IMR-90 (cell line): ENCODE measurements around the gene DUOX1. TPM values are rescaled to one million over a fixed set of nuclear protein-coding genes. Genes with fewer than 3 reads are reported as not detected.

ENCODE experiments used
- ATAC-seq: fragments of 200-7000 bp; cut with Tn5 transposase; 2 replicates; pipeline ENCODE4 v1.9.1; 2020; ENCODE audit warnings: low read depth, mild to moderate bottlenecking, moderate library complexity
- BruUV-seq: library from RNA; stranded (reverse); fragments of 400-500 nt; replicated peaks from 2 replicates; lab custom pipeline; 2021; lab: Mats Ljungman, UMichigan
- CTCF ChIA-PET: fragments of 300-600 bp; formaldehyde crosslinking; extraction: SDS; loops from one replicate; lab custom pipeline; 2021; ENCODE audit warnings: antibody characterized with exemption; lab: Yijun Ruan, JAX
- POLR2A ChIA-PET: fragments of 300-600 bp; sonication (Branson Sonifier 250); formaldehyde crosslinking; loops from one replicate; lab custom pipeline; 2022; ENCODE audit warnings: antibody characterized with exemption; ENCODE audit not compliant: unreplicated experiment; lab: Charles Lee
- DNase-seq: peaks from one replicate; pipeline ENCODE4 v3.0.0; 2013
- H2AFZ ChIP-seq: replicated peaks from 2 replicates; pipeline ENCODE3; 2013; ENCODE audit warnings: low read length, mild to moderate bottlenecking; ENCODE audit not compliant: poor library complexity
- H2AK5ac ChIP-seq: 2 replicates; pipeline ENCODE4 v1.6.1; 2013; ENCODE audit warnings: low read depth, low read length, inconsistent platforms
- H2AK9ac ChIP-seq: replicated peaks from 2 replicates; pipeline ENCODE3; 2013; ENCODE audit warnings: mild to moderate bottlenecking, low read depth, low read length, moderate library complexity; ENCODE audit not compliant: poor library complexity
- H2BK120ac ChIP-seq: 2 replicates; pipeline ENCODE4 v1.6.1; 2013; ENCODE audit warnings: low read depth, low read length, inconsistent platforms
- H2BK15ac ChIP-seq: 3 replicates; pipeline ENCODE4 v1.6.1; 2013; ENCODE audit warnings: low read depth, low read length, inconsistent platforms
- H2BK20ac ChIP-seq: 2 replicates; pipeline ENCODE4 v1.6.1; 2013; ENCODE audit warnings: low read depth, mild to moderate bottlenecking, inconsistent platforms, low read length, moderate library complexity
- H2BK5ac ChIP-seq: 2 replicates; pipeline ENCODE4 v1.6.1; 2013; ENCODE audit warnings: mild to moderate bottlenecking, low read depth, low read length, inconsistent platforms; ENCODE audit not compliant: poor library complexity, severe bottlenecking
- H3K14ac ChIP-seq: replicated peaks from 2 replicates; pipeline ENCODE4 v1.6.1; 2013; ENCODE audit warnings: low read depth, low read length, inconsistent platforms
- H3K18ac ChIP-seq: 2 replicates; pipeline ENCODE4 v1.6.1; 2013; ENCODE audit warnings: low read depth, low read length, control low read depth
- H3K23ac ChIP-seq: 2 replicates; pipeline ENCODE4 v1.6.1; 2013; ENCODE audit warnings: low read depth, low read length, inconsistent platforms
- H3K27ac ChIP-seq: 2 replicates; pipeline ENCODE4 v1.5.1; 2013; ENCODE audit warnings: mild to moderate bottlenecking, control low read depth, low read length; ENCODE audit not compliant: insufficient read depth
- H3K27me3 ChIP-seq: 2 replicates; pipeline ENCODE4 v1.6.1; 2013; ENCODE audit warnings: low read length; ENCODE audit not compliant: control insufficient read depth, insufficient read depth
- H3K36me3 ChIP-seq: 2 replicates; pipeline ENCODE4 v1.6.1; 2013; ENCODE audit warnings: low read length, mixed read lengths; ENCODE audit not compliant: control insufficient read depth, insufficient read depth
- H3K4ac ChIP-seq: 2 replicates; pipeline ENCODE4 v1.6.1; 2013; ENCODE audit warnings: low read depth, low read length, inconsistent platforms
- H3K4me1 ChIP-seq: 2 replicates; pipeline ENCODE4 v1.6.1; 2013; ENCODE audit warnings: low read length, mixed read lengths; ENCODE audit not compliant: control insufficient read depth, insufficient read depth
- H3K4me2 ChIP-seq: 2 replicates; pipeline ENCODE4 v1.6.1; 2013; ENCODE audit warnings: low read depth, mild to moderate bottlenecking, control low read depth, low read length, moderate library complexity
- H3K4me3 ChIP-seq: 2 replicates; pipeline ENCODE4 v1.5.1; 2013; ENCODE audit warnings: low read depth, mild to moderate bottlenecking, control low read depth, low read length, moderate library complexity; ENCODE audit not compliant: insufficient read depth
- H3K56ac ChIP-seq: 2 replicates; pipeline ENCODE4 v1.6.1; 2013; ENCODE audit warnings: low read length, inconsistent platforms; ENCODE audit not compliant: insufficient read depth; ENCODE audit errors: extremely low read depth
- H3K79me1 ChIP-seq, 2 experiments: 2 replicates each; pipeline ENCODE4 v1.6.1; 2013; ENCODE audit warnings: low read length in 2 of 2, inconsistent platforms in 1 of 2, low read depth in 1 of 2
- H3K9ac ChIP-seq: 2 replicates; pipeline ENCODE4 v1.6.1; 2013; ENCODE audit warnings: low read depth, low read length, control low read depth
- H3K9me1 ChIP-seq: 2 replicates; pipeline ENCODE4 v1.6.1; 2013; ENCODE audit warnings: low read length, inconsistent platforms; ENCODE audit not compliant: insufficient read depth
- H3K9me3 ChIP-seq: 2 replicates; pipeline ENCODE4 v1.6.1; 2013; ENCODE audit warnings: low read length; ENCODE audit not compliant: control insufficient read depth, insufficient read depth
- H4K20me1 ChIP-seq: 2 replicates; pipeline ENCODE4 v1.6.1; 2013; ENCODE audit warnings: low read length, inconsistent platforms; ENCODE audit not compliant: insufficient read depth
- H4K5ac ChIP-seq: 2 replicates; pipeline ENCODE4 v1.6.1; 2013; ENCODE audit warnings: mild to moderate bottlenecking, low read depth, low read length, control low read depth
- H4K8ac ChIP-seq, 2 experiments: 2 replicates each; pipeline ENCODE4 v1.6.1; 2013; ENCODE audit warnings: low read depth in 2 of 2, low read length in 2 of 2, control low read depth in 1 of 2, inconsistent platforms in 1 of 2
- H4K91ac ChIP-seq: 2 replicates; pipeline ENCODE4 v1.6.1; 2013; ENCODE audit warnings: low read depth, low read length, inconsistent platforms; ENCODE audit not compliant: insufficient read depth
- BHLHE40 ChIP-seq: fragments of 150-350 bp; IDR thresholded peaks from 2 replicates; pipeline ENCODE4 v1.6.1; 2016; ENCODE audit warnings: mild to moderate bottlenecking, low read depth, low read length
- CEBPB ChIP-seq: IDR thresholded peaks from 2 replicates; pipeline ENCODE4 v1.6.1; 2012; ENCODE audit warnings: low read depth, low read length, improper control_type of control experiment
- CTCF ChIP-seq: conservative IDR thresholded peaks from 2 replicates; pipeline ENCODE4 v1.5.1; 2012; ENCODE audit warnings: mild to moderate bottlenecking, low read depth, low read length, improper control_type of control experiment
- ELK1 ChIP-seq: fragments of 150-350 bp; IDR thresholded peaks from 2 replicates; pipeline ENCODE4 v1.6.1; 2016; ENCODE audit warnings: low read depth, mild to moderate bottlenecking, low read length, moderate library complexity, borderline replicate concordance
- MAFK ChIP-seq: IDR thresholded peaks from 2 replicates; pipeline ENCODE4 v1.6.1; 2012; ENCODE audit warnings: low read depth, low read length, improper control_type of control experiment
- MAZ ChIP-seq: IDR thresholded peaks from 2 replicates; pipeline ENCODE4 v1.6.1; 2012; ENCODE audit warnings: low read depth, mild to moderate bottlenecking, low read length, improper control_type of control experiment, moderate library complexity, borderline replicate concordance
- MXI1 ChIP-seq: IDR thresholded peaks from 2 replicates; pipeline ENCODE4 v1.6.1; 2012; ENCODE audit warnings: low read depth, mild to moderate bottlenecking, low read length, moderate library complexity, borderline replicate concordance
- POLR2A ChIP-seq: IDR thresholded peaks from 2 replicates; pipeline ENCODE4 v1.6.1; 2012; ENCODE audit warnings: mild to moderate bottlenecking, low read depth, low read length
- RAD21 ChIP-seq: IDR thresholded peaks from 2 replicates; pipeline ENCODE4 v1.6.1; 2012; ENCODE audit warnings: low read length, improper control_type of control experiment
- RCOR1 ChIP-seq: IDR thresholded peaks from 2 replicates; pipeline ENCODE4 v1.6.1; 2012; ENCODE audit warnings: mild to moderate bottlenecking, low read length, improper control_type of control experiment; ENCODE audit not compliant: insufficient replicate concordance
- USF2 ChIP-seq: fragments of 150-350 bp; IDR thresholded peaks from 2 replicates; pipeline ENCODE4 v1.6.1; 2017; ENCODE audit warnings: mild to moderate bottlenecking, antibody characterized with exemption, low read length, low read depth
- WGBS, 2 experiments: methylation state at CpG; one replicate each; pipeline versions ENCODE4 v1.1.5 to v1.1.7; 2013; ENCODE audit warnings: missing lambda C conversion rate in 2 of 2; ENCODE audit not compliant: insufficient read length in 1 of 2; ENCODE audit errors: extremely low coverage in 2 of 2; 5-methylcytosine and 5-hydroxymethylcytosine counted together
- dilution Hi-C: fragments of 300-500 bp; cut with HindIII; formaldehyde crosslinking; loops from one replicate; pipeline ENCODE4 v1.14.3; 2018; ENCODE audit warnings: low sequenced_read_pairs; ENCODE audit not compliant: unreplicated experiment
- in situ Hi-C: fragments of 300-500 bp; cut with MboI; formaldehyde crosslinking; loops from 3 replicates; pipeline ENCODE4 v1.14.3; 2019; ENCODE audit warnings: low sequenced_read_pairs, inconsistent platforms, mixed read lengths
- intact Hi-C: fragments of 100-400 bp; cut with micrococcal nuclease; formaldehyde crosslinking; loops from 2 replicates; pipeline ENCODE4 v1.10.0; 2022
- polyA plus RNA-seq, 3 experiments: library from polyadenylated mRNA; depleted of rRNA; stranded (reverse); fragments of >200 nt; gene quantifications; 2 replicates each; pipeline ENCODE4 v1.2.3, GENCODE V29; 2012; ENCODE audit warnings: low replicate concordance in 1 of 3
- total RNA-seq: library from RNA; depleted of rRNA; stranded (reverse); fragments of >200 nt; gene quantifications from 2 replicates; pipeline ENCODE4 v1.2.3, GENCODE V29; 2012

Gene DUOX1
- total and polyA plus RNA-seq, 2 of the 4 experiments (the other 2 are of a cell fraction): not detected

GRCh38 chr15:45131510-45131909 lies 1.7 kb downstream of the DUOX1 start:
- no peak overlapping the region for H2AFZ ChIP-seq
- H3K23ac ChIP-seq: no peak overlapping the region
- H3K9me1 ChIP-seq: no peaks in the 10 kb centered on the region
- no peak overlapping the region for H4K8ac ChIP-seq
- no peak for DNase-seq
- ChIA-PET POLR2A (no interaction called here), CTCF (no interaction called here)
- TF ChIP-seq CEBPB (no peak), ELK1 (no peak), USF2 (no peak), MAZ (no peak), POLR2A (no peak), RAD21 (no peak), RCOR1 (no peak), MXI1 (no peak), MAFK (no peak), CTCF (no peak), BHLHE40 (no peak)
- 100% methylated on average over 1 of the region's 3 CpGs; no CpG with 5 or more reads in 1 of the 2 experiments for WGBS, 2 experiments
- intact Hi-C loops (no loop called here), dilution Hi-C loops (no loop called here), in situ Hi-C loops (no loop called here)
- no peak overlapping the region for H4K91ac ChIP-seq
- no peak overlapping the region for H2AK9ac ChIP-seq
- H4K20me1 ChIP-seq: no peaks in the 10 kb centered on the region
- no peak overlapping the region for H3K4me2 ChIP-seq
- H4K5ac ChIP-seq: no peak overlapping the region
- peaks cover 3% of the 10 kb centered on the region; the same call in 1 of the 2 replicates for H3K9me3 ChIP-seq
- H2BK15ac ChIP-seq: no peak overlapping the region
- no peak overlapping the region for H3K18ac ChIP-seq
- ATAC-seq: no peak
- H2BK120ac ChIP-seq: no peak overlapping the region
- no peak overlapping the region for H2BK20ac ChIP-seq
- H3K56ac ChIP-seq: no peak overlapping the region
- no peaks in the 10 kb centered on the region for H3K36me3 ChIP-seq
- no peak overlapping the region for H3K14ac ChIP-seq
- no TSS peak for BruUV-seq
- H3K4ac ChIP-seq: no peak overlapping the region
- peaks cover 82% of the 10 kb centered on the region for H3K27me3 ChIP-seq
- no peaks in the 10 kb centered on the region; the same call in 1 of the 2 replicates for H3K4me1 ChIP-seq
- no peak overlapping the region for H3K9ac ChIP-seq
- no peaks in the 10 kb centered on the region for H3K79me1 ChIP-seq
- H2BK5ac ChIP-seq: no peak overlapping the region
- no peak overlapping the region for H3K27ac ChIP-seq
- H2AK5ac ChIP-seq: no peak overlapping the region
- no peak overlapping the region for H3K4me3 ChIP-seq
